Astrocyte (in vitro differentiated cells and primary cell): ENCODE measurements around the gene TMEM170B. TPM values are rescaled to one million over a fixed set of nuclear protein-coding genes. Genes with fewer than 3 reads are reported as not detected.

Source experiments
- DNase-seq: peaks from one replicate; pipeline ENCODE4 v3.0.0-alpha.2; 2010; ENCODE audit warnings: low read depth
- FAIRE-seq: peaks from 2 replicates; lab custom pipeline; 2011; peaks lifted over from hg19 to GRCh38; lab: Jason Lieb, UNC
- H2AFZ ChIP-seq: 2 replicates; pipeline ENCODE4 v1.6.0; 2012; ENCODE audit warnings: low read depth, low read length, inconsistent platforms
- H3K27ac ChIP-seq: 2 replicates; pipeline ENCODE4 v1.5.1; 2011; ENCODE audit warnings: low read depth, low read length, inconsistent platforms
- H3K27me3 ChIP-seq: 2 replicates; pipeline ENCODE4 v1.6.0; 2011; ENCODE audit warnings: low read length, inconsistent platforms; ENCODE audit not compliant: insufficient read depth
- H3K36me3 ChIP-seq: 2 replicates; pipeline ENCODE4 v1.5.1; 2011; ENCODE audit warnings: low read length, inconsistent platforms; ENCODE audit not compliant: insufficient read depth
- H3K4me1 ChIP-seq: 2 replicates; pipeline ENCODE4 v1.5.1; 2011; ENCODE audit warnings: low read length, inconsistent platforms; ENCODE audit not compliant: insufficient read depth
- H3K4me2 ChIP-seq: 2 replicates; pipeline ENCODE4 v1.6.0; 2012; ENCODE audit warnings: low read length, inconsistent platforms
- H3K4me3 ChIP-seq: 2 replicates; pipeline ENCODE4 v1.5.1; 2011; ENCODE audit warnings: low read depth, mild to moderate bottlenecking, low read length, inconsistent platforms; ENCODE audit not compliant: insufficient read depth
- H3K79me2 ChIP-seq: 2 replicates; pipeline ENCODE4 v1.6.0; 2012; ENCODE audit warnings: mild to moderate bottlenecking, low read length, inconsistent platforms; ENCODE audit not compliant: insufficient read depth
- H3K9ac ChIP-seq: 2 replicates; pipeline ENCODE4 v1.6.0; 2012; ENCODE audit warnings: mild to moderate bottlenecking, low read length, inconsistent platforms
- H3K9me3 ChIP-seq: 2 replicates; pipeline ENCODE4 v1.5.1; 2012; ENCODE audit warnings: low read depth, mild to moderate bottlenecking, low read length, inconsistent platforms; ENCODE audit not compliant: insufficient read depth
- H4K20me1 ChIP-seq: 2 replicates; pipeline ENCODE4 v1.6.0; 2012; ENCODE audit warnings: low read length, inconsistent platforms; ENCODE audit not compliant: insufficient read depth
- H3K27ac Mint-ChIP-seq: one replicate; pipeline ENCODE4 v1.8.0; 2021; ENCODE audit warnings: mild to moderate bottlenecking, mixed read lengths; ENCODE audit not compliant: unreplicated experiment
- H3K27me3 Mint-ChIP-seq: one replicate; pipeline ENCODE4 v1.8.0; 2021; ENCODE audit warnings: low read depth, mixed read lengths; ENCODE audit not compliant: unreplicated experiment
- H3K36me3 Mint-ChIP-seq: one replicate; pipeline ENCODE4 v1.8.0; 2021; ENCODE audit warnings: low read depth, mixed read lengths; ENCODE audit not compliant: unreplicated experiment
- H3K4me1 Mint-ChIP-seq: one replicate; pipeline ENCODE4 v1.8.0; 2021; ENCODE audit warnings: low read depth, mixed read lengths; ENCODE audit not compliant: unreplicated experiment
- H3K4me3 Mint-ChIP-seq: one replicate; pipeline ENCODE4 v1.8.0; 2021; ENCODE audit warnings: mild to moderate bottlenecking, moderate library complexity, mixed read lengths; ENCODE audit not compliant: unreplicated experiment
- H3K9me3 Mint-ChIP-seq: one replicate; pipeline ENCODE4 v1.8.0; 2021; ENCODE audit warnings: mild to moderate bottlenecking, mixed read lengths; ENCODE audit not compliant: unreplicated experiment
- EZH2 ChIP-seq: IDR thresholded peaks from 2 replicates; pipeline ENCODE4 v1.6.1; 2012; ENCODE audit warnings: mild to moderate bottlenecking, low read length, inconsistent platforms; ENCODE audit not compliant: insufficient read depth
- total RNA-seq: library from RNA; stranded (reverse); gene quantifications from 2 replicates; pipeline ENCODE4 v1.2.1, GENCODE V29; 2021
- TF ChIP-seq, protein P1 (sequence below): IDR thresholded peaks from 2 replicates; pipeline ENCODE4 v1.5.1; 2011; ENCODE audit warnings: low read depth, mild to moderate bottlenecking, inconsistent platforms, low read length, moderate library complexity; ENCODE audit not compliant: insufficient read depth

The TMEM170B gene
- total RNA-seq, 1 donor from 2014 or later, result 2.5 TPM

DNA sequence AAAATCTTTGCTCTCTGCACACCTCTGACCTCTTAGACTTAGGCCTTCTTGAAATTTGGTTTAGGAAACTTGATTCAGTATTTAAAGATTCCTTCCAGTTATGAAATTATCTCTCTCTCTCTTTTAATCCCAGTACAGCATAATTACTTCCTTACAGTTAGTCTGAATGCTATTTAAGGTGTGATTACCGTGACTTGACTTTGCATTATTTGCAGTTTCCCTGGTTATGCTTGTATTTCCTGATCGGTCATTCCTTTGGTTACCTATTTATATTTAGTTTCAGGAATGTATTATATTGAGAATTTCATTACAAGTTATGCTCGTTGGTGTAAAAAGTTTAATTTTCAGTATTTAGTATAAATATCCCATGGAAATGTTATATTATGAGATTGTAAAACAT, 16.3 kb downstream of the TMEM170B start:
- Histone ChIP-seq H4K20me1 (no peaks in the 10 kb centered on the region), H3K27me3 (no peaks in the 10 kb centered on the region), H3K4me1 (no peaks in the 10 kb centered on the region), H3K79me2 (no peaks in the 10 kb centered on the region), H3K4me3 (no peak overlapping the region), H3K4me2 (no peak overlapping the region), H3K9me3 (no peaks in the 10 kb centered on the region), H3K27ac (no peak overlapping the region), H3K36me3 (no peaks in the 10 kb centered on the region), H2AFZ (no peak overlapping the region), H3K9ac (no peak overlapping the region)
- Mint-ChIP-seq H3K27ac (no peak overlapping the region), H3K4me1 (peaks cover 2% of the 10 kb centered on the region), H3K36me3 (no peaks in the 10 kb centered on the region), H3K27me3 (no peaks in the 10 kb centered on the region), H3K4me3 (no peak overlapping the region), H3K9me3 (no peaks in the 10 kb centered on the region)
- TF ChIP-seq, protein P1, sequence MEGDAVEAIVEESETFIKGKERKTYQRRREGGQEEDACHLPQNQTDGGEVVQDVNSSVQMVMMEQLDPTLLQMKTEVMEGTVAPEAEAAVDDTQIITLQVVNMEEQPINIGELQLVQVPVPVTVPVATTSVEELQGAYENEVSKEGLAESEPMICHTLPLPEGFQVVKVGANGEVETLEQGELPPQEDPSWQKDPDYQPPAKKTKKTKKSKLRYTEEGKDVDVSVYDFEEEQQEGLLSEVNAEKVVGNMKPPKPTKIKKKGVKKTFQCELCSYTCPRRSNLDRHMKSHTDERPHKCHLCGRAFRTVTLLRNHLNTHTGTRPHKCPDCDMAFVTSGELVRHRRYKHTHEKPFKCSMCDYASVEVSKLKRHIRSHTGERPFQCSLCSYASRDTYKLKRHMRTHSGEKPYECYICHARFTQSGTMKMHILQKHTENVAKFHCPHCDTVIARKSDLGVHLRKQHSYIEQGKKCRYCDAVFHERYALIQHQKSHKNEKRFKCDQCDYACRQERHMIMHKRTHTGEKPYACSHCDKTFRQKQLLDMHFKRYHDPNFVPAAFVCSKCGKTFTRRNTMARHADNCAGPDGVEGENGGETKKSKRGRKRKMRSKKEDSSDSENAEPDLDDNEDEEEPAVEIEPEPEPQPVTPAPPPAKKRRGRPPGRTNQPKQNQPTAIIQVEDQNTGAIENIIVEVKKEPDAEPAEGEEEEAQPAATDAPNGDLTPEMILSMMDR, result no peak
- no peak for TF ChIP-seq EZH2
- no peak for DNase-seq
- no peak for FAIRE-seq

DNA sequence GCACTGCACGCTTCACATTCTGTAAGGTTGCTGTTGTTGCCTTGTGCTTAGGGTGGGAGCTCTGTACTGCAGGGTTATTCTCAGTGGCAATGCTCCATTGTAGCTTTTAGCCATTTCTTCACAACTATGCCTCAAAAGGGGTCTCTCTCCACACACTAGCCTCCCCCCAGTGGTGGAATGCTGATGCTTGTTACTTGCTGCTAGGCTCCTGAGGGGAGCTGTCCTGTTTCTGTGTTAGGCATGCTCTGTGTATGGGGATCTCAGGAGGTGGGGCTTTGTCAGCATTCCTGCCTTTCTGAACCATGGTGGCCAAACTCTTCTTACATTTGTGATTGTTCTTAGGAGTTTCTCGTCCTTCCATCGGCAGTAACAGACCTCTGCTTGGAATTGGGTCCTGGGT, 18.8 kb downstream of the TMEM170B start:
- H4K20me1 ChIP-seq, result no peaks in the 10 kb centered on the region
- no peak overlapping the region for H3K4me3 ChIP-seq
- Mint-ChIP-seq H3K4me1 (peaks cover 2% of the 10 kb centered on the region), H3K36me3 (no peaks in the 10 kb centered on the region), H3K4me3 (no peak overlapping the region), H3K27ac (no peak overlapping the region), H3K9me3 (no peaks in the 10 kb centered on the region), H3K27me3 (no peaks in the 10 kb centered on the region)
- no peak overlapping the region for H3K4me2 ChIP-seq
- no peaks in the 10 kb centered on the region for H3K4me1 ChIP-seq
- H3K79me2 ChIP-seq, result no peaks in the 10 kb centered on the region
- TF ChIP-seq, protein P1, result no peak
- no peak for TF ChIP-seq EZH2
- H2AFZ ChIP-seq, result no peak overlapping the region
- no peaks in the 10 kb centered on the region for H3K9me3 ChIP-seq
- DNase-seq (no peak), FAIRE-seq (no peak)
- H3K9ac ChIP-seq, result no peak overlapping the region
- H3K27me3 ChIP-seq, result no peaks in the 10 kb centered on the region
- H3K36me3 ChIP-seq, result no peaks in the 10 kb centered on the region
- no peak overlapping the region for H3K27ac ChIP-seq

DNA sequence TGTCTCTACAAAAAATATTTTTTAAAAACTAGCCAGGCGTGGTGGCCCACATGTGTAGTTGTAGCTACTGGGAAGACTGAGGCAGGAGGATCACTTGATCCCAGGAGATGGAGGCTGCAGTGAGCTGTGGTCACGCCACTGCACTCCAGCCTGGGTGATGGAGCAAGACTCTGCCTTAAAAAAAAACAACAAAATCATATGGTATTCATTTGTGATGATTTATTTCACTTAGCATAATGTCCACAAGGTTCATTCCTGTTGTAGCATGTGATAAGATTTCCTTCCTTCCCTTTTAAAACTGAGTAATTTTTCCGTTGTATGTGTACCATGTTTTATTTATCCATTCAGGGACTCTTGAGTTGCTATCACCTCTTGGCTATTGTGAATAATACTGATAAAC, 26.2 kb downstream of the TMEM170B start:
- Mint-ChIP-seq H3K4me1 (no peaks in the 10 kb centered on the region), H3K27me3 (no peaks in the 10 kb centered on the region), H3K27ac (no peak overlapping the region), H3K36me3 (no peaks in the 10 kb centered on the region), H3K4me3 (no peak overlapping the region), H3K9me3 (no peaks in the 10 kb centered on the region)
- Histone ChIP-seq H3K36me3 (no peaks in the 10 kb centered on the region), H3K9ac (no peak overlapping the region), H3K27ac (no peak overlapping the region), H2AFZ (no peak overlapping the region), H3K79me2 (no peaks in the 10 kb centered on the region), H3K9me3 (no peaks in the 10 kb centered on the region), H4K20me1 (no peaks in the 10 kb centered on the region), H3K27me3 (no peaks in the 10 kb centered on the region), H3K4me2 (no peak overlapping the region), H3K4me1 (no peaks in the 10 kb centered on the region), H3K4me3 (no peak overlapping the region)
- FAIRE-seq, result no peak
- TF ChIP-seq, protein P1, result no peak
- no peak for TF ChIP-seq EZH2
- DNase-seq, result no peak
